ENCODE results near the gene MTX1.
"Not testable (repeated sequence)": the region's sequence is repeated elsewhere in the genome, so short reads cannot be mapped to it uniquely, and the experiment has no call there.

The MTX1 gene

DNA sequence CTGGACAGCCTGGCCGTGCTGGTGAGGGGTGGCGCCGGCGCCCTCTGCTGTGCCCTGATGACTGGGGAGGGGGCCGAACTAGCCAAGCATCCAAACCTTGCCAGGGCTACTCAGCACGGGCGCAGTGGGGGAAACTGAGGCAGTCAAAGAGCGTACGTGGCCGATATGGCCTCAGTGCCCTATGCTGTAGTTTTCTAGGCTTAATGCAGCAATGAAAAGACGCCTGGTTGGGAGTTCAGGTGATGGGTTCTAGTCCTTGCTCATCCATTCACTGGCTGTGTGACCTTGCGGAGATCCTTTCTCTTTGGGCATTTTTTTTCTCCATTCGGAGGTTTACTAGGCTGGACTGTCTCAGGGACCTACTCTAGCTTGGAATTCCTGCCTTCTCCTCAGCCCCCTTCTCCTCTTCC lies 822 bp downstream of the MTX1 start:
- no peak for DNase-seq

DNA sequence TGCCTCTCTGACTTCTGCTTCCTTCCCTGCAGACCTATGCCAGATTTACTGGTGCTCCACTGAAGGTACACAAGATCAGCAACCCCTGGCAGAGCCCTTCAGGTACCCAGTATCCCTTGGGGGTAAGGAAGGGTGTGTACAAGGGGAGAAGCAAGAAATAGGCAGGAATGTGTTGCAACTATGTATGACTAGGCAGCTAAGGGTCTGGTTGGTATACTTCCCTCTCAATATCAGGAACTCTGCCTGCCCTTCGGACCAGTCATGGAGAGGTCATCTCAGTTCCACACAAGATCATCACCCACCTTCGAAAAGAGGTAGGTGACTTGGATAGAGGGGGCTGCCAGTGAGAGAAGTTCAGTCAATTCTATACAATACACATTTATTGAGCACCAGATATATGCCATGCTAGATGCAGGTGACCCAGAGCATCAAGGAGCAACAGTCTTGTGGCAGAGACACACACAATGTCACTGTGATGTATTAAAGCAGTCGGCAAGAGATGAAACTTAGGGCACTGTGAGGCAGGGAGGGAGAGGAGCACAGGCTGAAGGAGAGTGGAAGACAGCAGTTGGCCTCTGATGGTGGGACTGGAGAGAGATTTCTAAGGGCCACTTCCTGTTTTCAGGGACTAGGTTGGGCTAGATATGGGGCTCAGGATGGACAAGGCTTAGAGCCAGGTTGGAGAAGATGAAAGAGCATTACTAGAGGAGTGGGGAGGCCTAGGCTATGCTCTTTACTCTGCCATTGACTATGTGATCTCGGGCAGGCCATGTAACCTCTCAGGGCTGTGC lies 2.0 kb downstream of the MTX1 start:
- DNase-seq = no peak

DNA sequence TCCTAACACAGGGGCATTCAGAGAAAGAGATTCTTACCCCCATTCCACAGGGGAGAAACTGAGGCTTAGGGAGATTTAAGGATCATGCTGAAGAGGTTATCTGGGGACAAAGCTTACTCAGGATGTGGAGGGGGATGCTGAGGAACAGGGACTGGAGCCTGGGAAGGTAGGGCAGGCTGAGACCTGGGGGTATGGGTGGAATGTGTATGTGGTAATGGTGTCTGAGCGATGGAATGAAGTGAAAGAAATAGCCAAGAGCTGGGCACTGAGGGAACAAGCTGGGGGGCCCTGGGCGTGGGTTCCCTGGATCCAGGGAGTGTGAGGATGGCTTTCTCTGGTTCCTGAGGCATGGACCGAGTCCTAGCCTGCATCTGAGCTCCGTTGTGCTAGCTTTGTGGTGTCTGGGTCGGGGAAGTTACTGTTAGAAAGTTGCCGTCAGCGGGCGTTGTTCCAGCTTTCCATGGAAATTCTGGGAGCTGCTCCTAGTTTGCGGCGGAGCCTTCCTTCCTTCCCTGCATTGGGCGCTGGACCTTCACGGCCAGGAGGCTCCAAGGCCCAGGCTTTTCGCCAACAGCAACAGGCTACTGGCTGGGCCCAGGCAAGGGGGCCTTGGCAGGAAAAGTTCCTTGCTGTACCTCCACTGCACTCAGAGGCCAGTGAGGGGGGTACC lies 3.0 kb downstream of the MTX1 start:
- not testable (repeated sequence) for DNase-seq

DNA sequence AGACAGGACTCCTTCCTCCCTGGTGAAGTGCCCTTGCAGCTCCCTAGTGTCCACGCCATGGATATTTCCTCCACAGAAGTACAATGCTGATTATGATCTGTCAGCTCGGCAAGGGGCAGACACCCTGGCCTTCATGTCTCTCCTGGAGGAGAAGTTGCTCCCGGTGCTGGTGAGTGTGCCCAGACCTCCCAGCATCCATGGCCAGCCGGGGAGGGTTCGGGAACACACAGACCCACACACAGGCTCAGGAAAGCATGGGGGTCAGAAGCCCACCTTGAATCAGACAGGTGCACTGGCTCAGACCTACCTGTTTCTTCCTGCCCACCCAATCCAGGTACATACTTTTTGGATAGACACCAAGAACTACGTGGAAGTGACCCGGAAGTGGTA lies 3.6 kb downstream of the MTX1 start:
- DNase-seq = not testable (repeated sequence)

DNA sequence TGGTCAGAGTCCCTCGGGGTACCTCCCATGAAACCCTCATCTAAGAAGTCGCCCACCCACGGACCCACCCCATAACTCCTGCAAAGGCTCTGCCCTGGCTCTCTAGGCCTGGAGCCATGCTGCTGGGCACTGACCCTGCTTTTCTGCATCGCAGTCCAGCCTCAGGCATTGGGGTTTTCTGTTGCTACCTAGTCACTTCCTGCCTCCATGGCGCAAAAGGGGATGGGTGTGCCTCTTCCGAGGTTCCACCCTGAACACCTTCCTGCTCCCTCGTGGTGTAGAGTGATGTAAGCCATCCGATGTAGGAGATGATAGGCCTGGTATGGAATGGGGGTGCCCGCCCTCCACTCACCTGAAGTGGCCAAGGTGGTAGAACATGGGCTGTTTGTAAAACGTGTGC lies 6.2 kb downstream of the MTX1 start:
- DNase-seq = not testable (repeated sequence)

DNA sequence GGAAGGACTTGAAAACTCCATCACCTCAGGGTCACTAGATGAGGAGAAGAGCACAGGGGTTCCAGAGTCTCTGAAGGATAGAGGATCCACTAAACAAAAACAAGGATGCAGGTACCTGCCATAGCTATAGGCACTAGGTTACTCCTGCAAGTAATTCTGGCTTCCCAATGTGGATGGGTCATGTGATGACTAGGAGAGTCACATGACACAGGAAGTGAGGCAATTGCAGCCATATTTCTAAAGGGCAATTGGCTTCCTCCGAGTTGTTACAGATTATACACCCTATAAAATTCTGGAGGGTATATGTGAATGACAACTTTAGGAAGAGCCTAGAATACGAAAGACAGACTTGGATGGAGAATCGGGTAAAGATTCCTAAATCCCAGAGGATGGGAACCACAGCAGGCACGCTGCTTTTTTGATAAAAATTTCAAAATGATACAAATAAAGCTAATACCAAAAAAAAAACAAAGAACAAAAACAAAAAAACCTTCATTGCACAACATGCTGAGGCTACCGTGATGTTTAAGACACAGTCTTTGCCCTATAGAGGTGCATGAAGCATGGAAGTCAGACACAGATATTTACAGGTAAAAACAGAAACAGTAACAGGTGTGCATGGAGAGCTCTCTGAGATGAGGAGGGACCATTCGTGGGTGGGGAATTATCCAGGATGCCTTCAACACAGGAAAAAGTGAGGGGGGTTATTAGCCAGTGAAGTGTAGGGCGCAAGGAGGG lies 10.5 kb downstream of the MTX1 start:
- peak; percentile 36 for DNase-seq

DNA sequence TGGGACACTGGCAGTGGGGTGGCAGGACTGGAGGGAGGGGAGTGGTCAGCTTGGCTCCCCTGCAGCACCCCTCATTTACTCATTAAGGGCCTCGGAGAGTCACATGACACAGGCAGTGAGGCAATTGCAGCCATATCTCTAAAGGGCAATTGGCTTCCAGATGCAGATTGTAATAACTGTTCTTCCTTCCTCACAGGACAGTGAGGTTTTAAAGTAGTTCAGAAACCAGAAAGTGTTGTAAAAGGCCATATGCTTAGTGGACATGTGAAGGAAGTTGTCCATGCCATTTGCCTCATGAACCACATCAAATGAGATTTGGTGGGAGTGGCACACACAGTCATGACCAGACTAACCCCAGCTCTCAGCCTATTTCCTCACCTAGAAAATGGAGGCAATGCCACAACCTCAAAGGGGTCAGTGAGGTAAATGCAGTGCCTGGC lies 11.1 kb downstream of the MTX1 start:
- DNase-seq = no peak

DNA sequence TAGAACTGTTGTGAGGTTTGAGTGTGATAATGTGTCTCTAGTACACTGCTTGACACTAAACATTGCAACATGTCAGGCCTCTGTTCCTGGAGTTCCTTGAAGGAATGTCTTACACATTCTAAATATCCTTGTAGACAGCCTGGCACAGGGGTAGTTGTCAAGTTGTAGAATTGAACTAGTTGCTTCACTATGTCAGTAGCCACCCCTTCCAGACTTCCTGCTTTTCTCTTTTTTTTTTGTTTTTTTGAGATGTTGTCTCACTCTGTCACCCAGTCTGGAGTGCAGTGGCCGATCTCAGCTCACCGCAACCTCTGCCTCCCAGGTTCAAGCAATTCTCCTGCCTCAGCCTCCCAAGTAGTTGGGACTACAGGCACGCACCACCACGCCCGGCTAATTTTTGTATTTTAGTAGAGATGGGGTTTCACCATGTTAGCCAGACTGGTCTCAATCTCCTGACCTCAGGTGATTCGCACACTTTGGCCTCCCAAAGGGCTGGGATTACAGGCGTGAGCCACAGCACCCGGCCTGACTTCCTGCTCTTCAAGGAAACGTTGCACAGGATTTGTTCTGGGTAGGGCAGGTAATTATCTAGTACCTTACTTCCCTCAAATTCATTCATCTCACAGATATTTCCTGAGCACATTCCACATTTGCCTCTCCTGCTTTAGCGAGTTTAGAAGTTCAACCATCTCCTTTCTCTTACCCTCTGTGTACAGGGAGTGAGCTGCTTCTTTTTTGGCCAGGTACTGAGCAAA lies 11.9 kb downstream of the MTX1 start:
- DNase-seq = not testable (repeated sequence)

DNA sequence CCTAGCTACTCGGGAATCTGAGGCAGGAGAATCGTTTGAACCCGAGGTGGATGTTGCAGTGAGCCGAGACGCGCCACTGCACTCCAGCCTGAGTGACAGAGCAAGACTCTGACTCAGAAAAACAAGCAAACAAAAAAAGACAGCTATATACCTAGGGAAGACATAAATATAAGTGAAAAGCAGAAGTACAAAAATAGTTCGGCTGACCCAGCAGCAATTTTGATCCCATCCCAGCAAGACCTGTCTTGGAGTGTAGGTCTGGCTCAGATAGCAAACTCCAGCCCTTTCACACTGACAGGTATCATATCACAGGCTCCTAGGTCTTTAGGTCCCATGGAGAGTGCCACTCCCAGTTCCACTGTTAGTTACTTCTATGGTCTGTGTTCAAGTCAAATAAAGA lies 14.6 kb downstream of the MTX1 start:
- no peak for DNase-seq

DNA sequence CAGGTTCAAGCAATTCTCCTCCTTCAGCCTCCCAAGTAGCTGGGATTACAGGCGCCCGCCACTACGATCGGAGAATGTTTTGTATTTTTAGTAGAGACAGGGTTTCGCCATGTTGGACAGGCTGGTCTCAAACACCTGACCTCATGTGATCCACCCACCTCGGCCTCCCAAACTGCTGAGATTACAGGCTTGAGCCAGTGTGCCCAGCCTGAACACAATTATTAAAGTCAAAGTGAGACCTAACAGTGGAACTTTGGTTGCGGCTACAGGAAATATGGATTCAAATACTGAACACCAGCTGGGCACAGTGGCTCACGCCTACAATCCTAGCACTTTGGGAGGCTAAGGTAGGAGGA lies 16.9 kb downstream of the MTX1 start:
- DNase-seq = not testable (repeated sequence)

DNA sequence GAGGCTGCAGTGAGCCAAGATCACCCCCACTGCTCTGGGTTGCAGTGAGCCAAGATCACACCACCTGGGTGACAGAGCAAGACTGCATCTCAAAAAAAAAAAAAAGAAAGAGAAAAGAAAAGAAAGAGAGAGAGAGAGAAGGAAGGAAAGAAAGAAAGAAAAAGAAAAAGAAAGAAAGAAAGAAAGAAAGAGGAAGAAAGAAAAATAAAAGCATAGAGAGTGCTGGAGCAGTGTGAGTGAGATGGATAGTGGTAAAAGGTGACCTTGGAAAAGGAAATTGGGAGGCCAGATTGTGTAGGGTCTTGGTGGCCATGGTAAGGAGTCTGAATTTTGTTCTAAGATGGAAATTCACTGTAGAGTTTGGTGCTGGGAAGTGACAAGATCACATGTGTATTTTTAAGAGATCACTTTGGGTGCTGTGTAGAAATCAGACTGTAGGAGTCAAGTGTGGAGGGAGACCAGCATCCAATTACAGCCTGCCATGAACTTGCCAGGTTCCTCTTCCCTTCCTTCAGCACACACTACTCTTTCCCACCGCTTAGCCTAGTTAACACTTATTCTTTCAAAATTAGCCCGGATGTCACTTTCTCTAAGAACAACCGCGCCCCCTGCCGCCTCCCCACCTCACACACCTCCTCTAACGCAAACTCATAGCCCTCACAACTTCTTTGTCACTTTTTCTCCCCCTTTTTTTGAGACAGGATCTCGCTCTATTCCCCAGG lies 17.9 kb downstream of the MTX1 start:
- DNase-seq = peak; percentile 68

DNA sequence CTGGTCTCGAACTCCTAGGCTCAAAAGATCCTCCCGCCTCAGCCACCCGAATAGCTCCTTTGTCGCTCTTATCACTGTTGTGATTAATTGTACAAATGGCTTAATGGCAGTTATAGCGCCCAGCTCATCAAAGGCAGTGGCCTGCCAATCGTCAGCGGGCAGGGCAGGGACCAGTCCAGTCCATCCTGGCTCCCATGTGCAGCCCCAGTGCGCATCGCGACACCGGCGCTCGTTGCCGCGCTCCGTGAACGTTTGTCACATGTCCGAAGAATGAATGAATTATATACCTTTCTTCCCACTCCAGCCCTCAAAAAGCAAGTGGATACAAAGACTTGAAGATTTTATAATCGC lies 18.4 kb downstream of the MTX1 start:
- DNase-seq = peak; percentile 31

DNA sequence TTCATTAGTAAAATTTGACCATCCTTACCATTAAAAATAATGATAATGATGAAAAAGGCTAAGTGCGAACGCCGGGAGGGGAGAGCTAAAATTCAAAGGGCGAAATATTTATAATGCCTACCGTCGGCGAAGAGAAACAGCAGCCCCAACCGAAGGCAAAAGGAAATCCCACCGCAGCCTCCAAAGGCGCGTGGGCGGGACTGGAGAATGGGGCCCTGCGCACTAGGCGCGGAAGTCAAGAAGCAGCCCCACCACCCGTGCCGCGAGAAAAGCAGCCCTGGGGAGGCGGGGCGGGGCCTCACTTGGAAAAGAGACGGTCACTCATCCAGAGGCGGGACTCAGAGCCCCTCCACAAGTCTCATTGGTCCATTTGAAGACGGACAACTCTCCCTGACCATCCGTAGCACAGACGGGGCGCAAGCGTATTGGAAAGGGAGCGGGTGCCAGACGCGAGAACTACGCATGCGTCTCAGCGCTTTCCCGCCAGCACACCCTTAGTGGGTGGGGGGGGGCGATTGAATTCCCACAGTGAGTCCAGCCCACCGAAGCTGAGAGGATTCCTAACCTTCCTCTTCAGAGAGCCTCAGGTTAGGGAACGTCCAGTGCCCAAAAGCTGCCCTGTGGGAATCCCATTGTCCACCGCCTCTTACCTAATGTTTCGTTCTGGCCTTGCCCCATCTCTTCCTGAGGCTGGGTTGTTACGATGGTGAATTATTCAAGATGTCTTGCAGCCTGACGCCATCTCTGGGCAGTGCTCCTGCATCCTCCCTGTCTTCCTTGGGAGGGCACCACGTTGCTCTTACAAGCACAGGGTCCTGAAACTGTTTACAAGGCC lies 19.0 kb downstream of the MTX1 start:
- peak; percentile 97 for DNase-seq

DNA sequence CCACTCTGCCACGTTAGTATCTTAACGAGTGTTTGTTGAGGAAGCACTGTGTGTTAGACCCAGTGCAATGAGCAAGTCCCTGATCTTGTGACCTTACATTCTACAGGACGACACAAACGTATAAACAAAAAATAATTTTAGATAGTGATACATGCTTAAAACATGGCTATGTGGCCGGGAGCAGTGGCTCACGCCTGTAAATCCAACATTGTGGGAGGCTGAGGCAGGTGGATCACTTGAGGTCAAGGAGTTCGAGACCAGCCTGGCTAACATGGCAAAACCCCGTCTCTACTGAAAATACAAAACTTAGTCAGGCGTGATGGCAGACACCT lies 19.6 kb downstream of the MTX1 start:
- no peak for DNase-seq

DNA sequence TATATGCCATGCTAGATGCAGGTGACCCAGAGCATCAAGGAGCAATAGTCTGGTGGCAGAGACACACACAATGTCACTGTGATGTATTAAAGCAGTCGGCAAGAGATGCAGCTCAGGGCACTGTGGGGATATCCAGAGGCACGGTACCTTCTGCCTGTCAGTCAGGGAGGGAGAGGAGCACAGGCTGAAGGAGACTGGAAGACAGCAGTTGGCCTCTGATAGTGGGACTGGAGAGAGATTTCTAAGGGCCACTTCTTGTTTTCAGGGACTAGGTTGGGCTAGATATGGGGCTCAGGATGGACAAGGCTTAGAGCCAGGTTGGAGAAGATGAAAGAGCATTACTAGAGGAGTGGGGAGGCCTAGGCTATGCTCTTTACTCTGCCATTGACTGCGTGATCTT lies 22.8 kb downstream of the MTX1 start:
- DNase-seq = not testable (repeated sequence)

DNA sequence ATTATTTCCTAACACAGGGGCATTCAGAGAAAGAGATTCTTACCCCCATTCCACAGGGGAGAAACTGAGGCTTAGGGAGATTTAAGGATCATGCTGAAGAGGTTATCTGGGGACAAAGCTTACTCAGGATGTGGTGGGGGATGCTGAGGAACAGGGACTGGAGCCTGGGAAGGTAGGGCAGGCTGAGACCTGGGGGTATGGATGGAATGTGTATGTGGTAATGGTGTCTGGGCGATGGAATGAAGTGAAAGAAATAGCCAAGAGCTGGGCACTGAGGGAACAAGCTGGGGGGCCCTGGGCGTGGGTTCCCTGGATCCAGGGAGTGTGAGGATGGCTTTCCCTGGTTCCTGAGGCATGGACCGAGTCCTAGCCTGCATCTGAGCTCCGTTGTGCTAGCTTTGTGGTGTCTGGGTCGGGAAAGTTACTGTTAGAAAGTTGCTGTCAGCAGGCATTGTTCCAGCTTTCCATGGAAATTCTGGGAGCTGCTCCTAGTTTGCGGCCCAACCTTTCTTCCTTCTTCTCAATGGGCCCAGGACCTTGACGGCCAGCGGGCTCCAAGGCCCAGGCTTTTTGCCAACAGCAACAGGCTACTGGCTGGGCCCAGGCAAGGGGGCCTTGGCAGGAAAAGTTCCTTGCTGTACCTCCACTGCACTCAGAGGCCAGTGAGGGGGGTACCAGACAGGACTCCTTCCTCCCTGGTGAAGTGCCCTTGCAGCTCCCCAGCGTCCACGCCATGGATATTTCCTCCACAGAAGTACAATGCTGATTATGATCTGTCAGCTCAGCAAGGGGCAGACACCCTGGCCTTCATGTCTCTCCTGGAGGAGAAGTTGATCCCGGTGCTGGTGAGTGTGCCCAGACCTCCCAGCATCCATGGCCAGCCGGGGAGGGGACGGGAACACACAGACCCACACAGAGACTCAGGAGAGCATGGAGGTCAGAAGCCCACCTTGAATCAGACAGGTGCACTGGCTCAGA lies 23.8 kb downstream of the MTX1 start:
- not testable (repeated sequence) for DNase-seq

DNA sequence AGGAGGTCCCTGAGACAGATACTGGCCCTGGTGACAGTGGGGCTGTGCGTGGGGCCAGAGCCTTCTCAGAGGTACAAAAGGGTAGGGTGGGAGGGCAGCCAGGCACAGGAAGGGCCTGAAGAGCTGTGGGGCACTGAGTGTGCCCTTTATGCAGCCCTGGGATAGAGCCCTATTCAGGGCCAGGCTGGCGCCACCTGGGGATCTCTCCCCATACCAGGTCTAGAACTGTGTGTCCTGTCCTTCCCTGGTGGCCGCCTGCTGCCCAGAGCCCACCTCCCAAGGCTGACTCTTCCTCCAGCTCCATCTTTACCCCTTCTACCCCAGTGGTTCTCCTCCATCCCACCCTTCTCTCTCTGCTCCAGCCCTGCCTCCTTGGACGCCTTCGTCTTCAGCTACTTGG lies 25.0 kb downstream of the MTX1 start:
- DNase-seq = not testable (repeated sequence)

DNA sequence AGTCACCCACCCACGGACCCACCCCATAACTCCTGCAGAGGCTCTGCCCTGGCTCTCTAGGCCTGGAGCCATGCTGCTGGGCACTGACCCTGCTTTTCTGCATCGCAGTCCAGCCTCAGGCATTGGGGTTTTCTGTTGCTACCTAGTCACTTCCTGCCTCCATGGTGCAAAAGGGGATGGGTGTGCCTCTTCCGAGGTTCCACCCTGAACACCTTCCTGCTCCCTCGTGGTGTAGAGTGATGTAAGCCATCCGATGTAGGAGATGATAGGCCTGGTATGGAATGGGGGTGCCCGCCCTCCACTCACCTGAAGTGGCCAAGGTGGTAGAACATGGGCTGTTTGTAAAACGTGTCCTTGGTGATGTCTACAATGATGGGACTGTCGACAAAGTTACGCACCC lies 26.9 kb downstream of the MTX1 start:
- DNase-seq = not testable (repeated sequence)

DNA sequence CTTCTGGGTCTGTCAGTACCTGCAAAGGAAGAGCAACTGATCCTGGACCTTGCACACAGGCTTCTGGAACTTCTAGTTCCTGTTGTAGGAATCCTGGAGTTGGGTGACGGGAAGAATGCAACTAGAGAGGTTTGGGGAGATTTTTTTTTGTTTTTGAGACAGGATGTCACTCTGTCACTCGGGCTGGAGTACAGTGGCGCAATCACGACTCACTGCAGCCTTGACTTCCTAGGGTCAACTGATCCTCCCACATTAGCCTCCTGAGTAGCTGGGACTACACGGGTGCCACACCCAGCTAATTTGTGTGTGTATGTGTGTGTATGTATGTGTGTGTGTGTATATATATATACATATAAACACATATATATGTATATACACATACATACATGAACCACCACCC lies 28.0 kb downstream of the MTX1 start:
- no peak for DNase-seq

DNA sequence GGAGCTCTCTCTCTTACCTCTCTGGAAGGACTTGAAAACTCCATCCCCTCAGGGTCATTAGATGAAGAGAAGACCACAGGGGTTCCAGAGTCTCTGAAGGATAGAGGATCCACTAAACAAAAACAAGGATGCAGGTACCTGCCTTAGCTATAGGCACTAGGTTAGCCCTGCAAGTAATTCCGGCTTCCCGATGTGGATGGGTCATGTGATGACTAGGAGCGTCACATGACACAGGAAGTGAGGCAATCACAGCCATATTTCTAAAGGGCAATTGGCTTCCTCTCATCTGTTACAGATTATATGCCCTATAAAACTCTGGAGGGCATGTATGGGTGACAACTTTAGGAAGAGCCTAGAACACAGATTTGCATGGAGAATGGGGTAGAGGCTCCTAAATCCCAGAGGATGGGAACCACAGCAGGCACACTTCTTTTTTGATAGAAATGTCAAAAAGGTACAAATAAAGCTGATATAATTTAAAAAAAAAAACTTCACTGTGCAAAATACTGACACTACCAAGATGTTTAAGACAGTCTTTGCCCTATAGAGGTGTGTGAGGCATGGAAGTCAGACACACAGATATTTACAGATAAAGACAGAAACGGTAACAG lies 32.7 kb downstream of the MTX1 start:
- DNase-seq = peak; percentile 63
